Pancreas (tissue), 10 donors: ENCODE measurements around the gene RFPL2. TPM values are rescaled to one million over a fixed set of nuclear protein-coding genes. Genes with fewer than 3 reads are reported as not detected.
A peak's percentile ranks its signal among the peaks of the same experiment; 100 is the strongest.
"Not testable (repeated sequence)": the region's sequence is repeated elsewhere in the genome, so short reads cannot be mapped to it uniquely, and the experiment has no call there.

Experiments used
- ATAC-seq, 4 donors: fragments of 200-7000 bp; cut with Tn5 transposase; one replicate each; pipeline versions ENCODE4 v1.8.0 to v1.9.1; 2020; ENCODE audit warnings: mild to moderate bottlenecking in 4 of 4, moderate library complexity in 4 of 4
- DNase-seq, 6 donors: peaks; one replicate each; pipeline ENCODE4 v3.0.0-alpha.2; 2020
- FAIRE-seq: peaks from 2 replicates; lab custom pipeline; 2012; peaks lifted over from hg19 to GRCh38; lab: Jason Lieb, UNC
- H3K27ac ChIP-seq, 4 donors: fragments of 200-600 bp; sonication (generic); 1 replicate in 3 of 4; 2 replicates in 1 of 4; pipeline versions ENCODE4 v1.5.0 to v1.8.0; 2020
- H3K27me3 ChIP-seq, 4 donors: fragments of 200-600 bp; one replicate each; pipeline ENCODE4 v1.8.0; 2021
- H3K36me3 ChIP-seq, 3 donors: fragments of 200-600 bp; sonication (generic) in 1 of 3; one replicate each; pipeline versions ENCODE4 v1.5.0 to v1.8.0; 2020 to 2021
- H3K4me1 ChIP-seq, 3 donors: fragments of 200-600 bp; one replicate each; pipeline ENCODE4 v1.8.0; 2021
- H3K4me3 ChIP-seq, 4 donors: fragments of 200-600 bp; sonication (generic) in 2 of 4; one replicate each; pipeline versions ENCODE4 v1.5.0 to v1.8.0; 2020 to 2021
- H3K9me3 ChIP-seq, 4 donors: fragments of 200-600 bp; one replicate each; pipeline ENCODE4 v1.8.0; 2021
- WGBS, 2 donors: extraction: QIAGEN DNeasy Blood & Tissue Kit; methylation state at CpG; one replicate each; pipeline ENCODE4 v1.1.7; 2013; 5-methylcytosine and 5-hydroxymethylcytosine counted together
- intact Hi-C, 3 donors: fragments of 100-400 bp; cut with DNase I; formaldehyde crosslinking; loops; one replicate each; pipeline versions ENCODE4 v1.11.1 to v1.14.2; 2022
- polyA plus RNA-seq, 2 donors: library from polyadenylated mRNA; stranded (reverse); fragments of 200-250 nt; gene quantifications; one replicate each; pipeline ENCODE4 v1.2.3, GENCODE V29; 2013
- total RNA-seq, 6 donors: library from RNA; stranded (reverse); fragmentation: NEBNext Ultra II Directional in 4 of 6; extraction: Animal tissue kit (Norgen Biotek cat#: 25700) in 4 of 6; gene quantifications; one replicate each; pipeline versions ENCODE4 v1.2.1 to v1.2.4, GENCODE V29; 2021 to 2023
- TF ChIP-seq, protein P1 (sequence below), 4 donors: fragments of 200-600 bp; sonication (generic) in 3 of 4; IDR thresholded peaks; one replicate each; pipeline versions ENCODE4 v1.5.0 to v1.8.0; 2021; ENCODE audit warnings: antibody characterized with exemption in 4 of 4
- donor health status: healthy with polysubstance abuse.
- donor health status: DM: no; HTN: no; CAD: no; lungs with moderate emphysema.
- donor health status: DM: no; HTN: no; CAD: no.
- donor health status: control.
- donor health status: control.
- donor health status: Bipolar disorder and iron deficiency.
- donor health status: DM: yes; HTN: yes; CAD: no.
- donor health status: DM: no; HTN: no; CAD: no.
- donor health status: DM: no; HTN: no; CAD: no.
- donor health status: DM: yes; HTN: yes; CAD: no.

Gene RFPL2
- total and polyA plus RNA-seq, 8 donors: 0.08 to 1.5 (median 0.19) TPM; not detected in 5

DNA sequence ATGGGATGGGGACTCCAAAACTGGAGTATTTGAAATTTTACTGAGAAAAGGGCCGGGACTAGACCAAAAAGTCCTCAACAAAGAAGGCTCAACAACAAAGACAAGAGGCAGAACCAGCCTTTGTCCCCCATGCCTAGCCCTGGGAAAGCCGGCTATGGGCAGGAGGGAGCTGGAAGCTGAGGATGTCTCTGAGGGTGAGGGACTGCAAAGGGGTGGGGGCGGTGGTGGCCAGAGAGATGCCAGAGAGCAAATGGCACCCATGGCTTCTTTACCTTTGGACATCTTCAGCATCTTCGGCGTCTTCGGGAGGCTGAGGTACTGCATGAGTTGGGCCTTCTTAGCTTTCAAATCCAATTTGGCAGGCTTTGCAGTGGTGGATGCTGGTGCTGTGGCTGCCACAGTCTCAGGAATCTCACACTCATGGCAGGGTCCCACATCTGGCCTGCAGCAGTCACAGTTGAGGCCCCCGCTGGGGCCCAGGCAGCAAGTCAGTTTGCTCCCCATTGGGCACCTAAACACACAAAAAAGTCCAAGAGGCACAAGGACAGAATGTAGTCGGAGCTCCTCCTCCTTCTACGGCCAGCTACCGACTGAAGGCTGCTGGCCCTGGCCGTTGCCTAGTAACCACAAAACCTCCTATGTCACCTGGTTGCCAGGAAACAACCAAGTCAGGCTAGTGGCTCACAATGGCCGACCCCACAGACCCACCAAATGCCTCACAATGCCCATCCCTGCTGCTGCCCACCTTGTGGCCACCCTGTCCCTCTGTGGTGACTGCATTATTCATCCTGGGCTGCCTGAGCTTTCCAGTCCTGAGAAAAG lies 46.0 kb downstream of the RFPL2 start, which contains the start of gene C22orf42:
Gene C22orf42 (minus strand): TSS at position 592 of the 822 bp plus-strand sequence. CDS start 88 bp downstream, at position 504.
- Histone ChIP-seq H3K36me3 (no peaks in the 10 kb centered on the region), H3K27me3 (peaks cover 0 to 4% (median 0%) of the 10 kb centered on the region in 4 donors), H3K9me3 (no peaks in the 10 kb centered on the region), H3K4me1 (no peaks in the 10 kb centered on the region), H3K4me3 (no peak within 1 kb of the TSS), H3K27ac (no peak within 1 kb of the TSS)
- ATAC-seq: peak in 2 of 4 donors; percentile 74
- no peak for DNase-seq
- 48 to 54% methylated on average over 12 of the region's 12 CpGs for WGBS, 2 donors
- intact Hi-C loops: no loop called here
- no peak for FAIRE-seq
- TF ChIP-seq, protein P1, sequence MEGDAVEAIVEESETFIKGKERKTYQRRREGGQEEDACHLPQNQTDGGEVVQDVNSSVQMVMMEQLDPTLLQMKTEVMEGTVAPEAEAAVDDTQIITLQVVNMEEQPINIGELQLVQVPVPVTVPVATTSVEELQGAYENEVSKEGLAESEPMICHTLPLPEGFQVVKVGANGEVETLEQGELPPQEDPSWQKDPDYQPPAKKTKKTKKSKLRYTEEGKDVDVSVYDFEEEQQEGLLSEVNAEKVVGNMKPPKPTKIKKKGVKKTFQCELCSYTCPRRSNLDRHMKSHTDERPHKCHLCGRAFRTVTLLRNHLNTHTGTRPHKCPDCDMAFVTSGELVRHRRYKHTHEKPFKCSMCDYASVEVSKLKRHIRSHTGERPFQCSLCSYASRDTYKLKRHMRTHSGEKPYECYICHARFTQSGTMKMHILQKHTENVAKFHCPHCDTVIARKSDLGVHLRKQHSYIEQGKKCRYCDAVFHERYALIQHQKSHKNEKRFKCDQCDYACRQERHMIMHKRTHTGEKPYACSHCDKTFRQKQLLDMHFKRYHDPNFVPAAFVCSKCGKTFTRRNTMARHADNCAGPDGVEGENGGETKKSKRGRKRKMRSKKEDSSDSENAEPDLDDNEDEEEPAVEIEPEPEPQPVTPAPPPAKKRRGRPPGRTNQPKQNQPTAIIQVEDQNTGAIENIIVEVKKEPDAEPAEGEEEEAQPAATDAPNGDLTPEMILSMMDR (IDR thresholded peaks at IDR 0.05): no peak

- ATAC-seq: peak in 2 of 4 donors; percentile 18 to 22
- WGBS, 2 donors: 52 to 68% methylated on average over 5 of the region's 5 CpGs
- H3K27ac ChIP-seq, H3K4me1 ChIP-seq, H3K9me3 ChIP-seq, H3K36me3 ChIP-seq, H3K4me3 ChIP-seq, DNase-seq, intact Hi-C loops, FAIRE-seq, H3K27me3 ChIP-seq: not testable (repeated sequence)
These were observed 47.2 kb downstream of the RFPL2 start for GRCh38 chr22:32157632-32158031.

GRCh38 chr22:32154727-32155126 lies 50.1 kb downstream of the RFPL2 start:
- 61% methylated on average over 4 of the region's 4 CpGs for WGBS, 2 donors
- ATAC-seq, H3K4me1 ChIP-seq, H3K36me3 ChIP-seq, H3K9me3 ChIP-seq, H3K4me3 ChIP-seq, H3K27ac ChIP-seq, FAIRE-seq, DNase-seq, H3K27me3 ChIP-seq, intact Hi-C loops: not testable (repeated sequence)

DNA sequence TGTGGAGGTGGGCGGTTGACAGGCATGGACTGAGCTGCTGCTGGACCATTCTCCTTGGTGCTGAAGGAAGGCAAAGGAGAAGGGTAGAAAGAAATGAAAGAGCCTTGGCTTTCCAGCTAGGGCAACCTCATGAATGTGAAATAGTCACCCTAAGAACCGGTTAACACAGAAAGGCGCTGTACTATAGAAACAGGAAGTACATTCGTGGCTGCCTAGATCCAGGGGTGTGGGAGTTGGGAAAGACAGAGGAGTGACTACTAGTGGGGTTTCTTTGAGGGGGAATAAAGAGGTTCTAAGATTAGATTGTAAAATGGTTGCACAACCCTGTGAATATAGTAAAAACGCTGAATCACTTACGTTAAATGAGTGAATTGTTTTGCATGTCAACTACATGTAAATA lies 53.2 kb downstream of the RFPL2 start:
- WGBS, 2 donors: 54 to 67% methylated on average over 6 of the region's 6 CpGs
- H3K36me3 ChIP-seq, DNase-seq, H3K27ac ChIP-seq, FAIRE-seq, ATAC-seq, H3K27me3 ChIP-seq, H3K9me3 ChIP-seq, intact Hi-C loops, H3K4me1 ChIP-seq, H3K4me3 ChIP-seq: not testable (repeated sequence)

DNA sequence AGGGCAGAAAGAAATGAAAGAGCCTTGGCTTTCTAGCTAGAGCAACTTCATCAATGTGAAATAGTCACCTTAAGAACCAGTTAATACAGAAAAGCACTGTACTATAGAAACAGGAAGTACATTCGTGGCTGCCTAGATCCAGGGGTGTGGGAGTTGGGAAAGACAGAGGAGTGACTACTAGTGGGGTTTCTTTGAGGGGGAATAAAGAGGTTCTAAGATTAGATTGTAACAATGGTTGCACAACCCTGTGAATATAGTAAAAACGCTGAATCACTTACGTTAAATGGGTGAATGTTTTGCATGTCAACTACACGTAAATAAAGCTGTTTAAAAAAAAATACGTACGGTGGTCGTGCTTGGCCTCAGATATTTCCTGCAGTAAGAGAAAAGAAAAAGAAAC lies 54.2 kb downstream of the RFPL2 start:
- not testable (repeated sequence) for FAIRE-seq

GRCh38 chr22:32148372-32148771 lies 56.5 kb downstream of the RFPL2 start:
- H3K27me3 ChIP-seq, FAIRE-seq, H3K27ac ChIP-seq, H3K4me3 ChIP-seq, intact Hi-C loops, DNase-seq, H3K9me3 ChIP-seq, H3K36me3 ChIP-seq, ATAC-seq, H3K4me1 ChIP-seq: not testable (repeated sequence)
- WGBS, 2 donors: 81 to 91% methylated on average over 4 of the region's 4 CpGs

More for the DNA sequence above, 54.2 kb downstream of the RFPL2 start:
- H3K4me1 ChIP-seq, H3K9me3 ChIP-seq, H3K4me3 ChIP-seq, DNase-seq, H3K36me3 ChIP-seq, ATAC-seq, intact Hi-C loops, H3K27me3 ChIP-seq, H3K27ac ChIP-seq: not testable (repeated sequence)
- 47 to 64% methylated on average over 7 of the region's 7 CpGs for WGBS, 2 donors

DNA sequence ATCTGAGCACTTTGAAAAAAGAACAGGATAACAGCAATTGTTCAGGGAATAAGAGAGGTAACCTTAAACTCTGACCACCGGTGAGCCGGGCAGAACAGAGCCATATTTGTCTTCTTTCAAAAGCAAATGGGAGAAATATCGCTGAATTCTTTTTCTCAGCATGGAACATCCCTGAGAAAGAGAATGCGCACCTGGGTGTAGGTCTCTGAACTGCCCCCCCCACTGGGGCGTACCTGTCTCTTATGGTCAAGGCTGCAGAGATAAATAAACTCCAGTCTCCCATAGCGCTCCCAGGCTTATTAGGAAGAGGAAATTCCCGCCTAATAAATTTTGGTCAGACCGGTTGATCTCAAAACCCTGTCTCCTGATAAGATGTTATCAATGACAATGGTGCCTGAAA lies 57.7 kb downstream of the RFPL2 start:
- intact Hi-C loops: not testable (repeated sequence)
- WGBS, 2 donors: 81 to 82% methylated on average over 7 to 8 of the region's 8 CpGs

More for the DNA sequence above, 57.7 kb downstream of the RFPL2 start:
- H3K27ac ChIP-seq, H3K27me3 ChIP-seq, H3K36me3 ChIP-seq, ATAC-seq, DNase-seq, H3K4me3 ChIP-seq, FAIRE-seq, H3K9me3 ChIP-seq, H3K4me1 ChIP-seq: not testable (repeated sequence)
